D721Med (cell line): Measurements from ENCODE around the gene TMEM121.
"Not testable (repeated sequence)": the region's sequence is repeated elsewhere in the genome, so short reads cannot be mapped to it uniquely, and the experiment has no call there.

ENCODE experiments used
- DNase-seq: peaks from one replicate; pipeline ENCODE4 v3.0.0; 2011; ENCODE audit warnings: low spot score; ENCODE audit not compliant: insufficient read length
- FAIRE-seq: peaks from 2 replicates; lab custom pipeline; 2011; peaks lifted over from hg19 to GRCh38; lab: Jason Lieb, UNC
- CTCF ChIP-seq: IDR thresholded peaks from 2 replicates; pipeline ENCODE4 v1.5.1; 2012; ENCODE audit warnings: mild to moderate bottlenecking, control low read depth; ENCODE audit not compliant: insufficient read depth; ENCODE audit errors: missing control alignments

The TMEM121 gene

GRCh38 chr14:105536691-105537579 lies 10.6 kb downstream of the TMEM121 start:
- FAIRE-seq (no peak), DNase-seq (no peak)
- TF ChIP-seq CTCF = no peak

- DNase-seq = peak; percentile 84
- peak; percentile 60 for TF ChIP-seq CTCF
- no peak for FAIRE-seq
These were observed 11.4 kb downstream of the TMEM121 start for GRCh38 chr14:105537580-105538474.

- DNase-seq = no peak
- no peak for TF ChIP-seq CTCF
- FAIRE-seq = no peak
These were observed 12.2 kb downstream of the TMEM121 start for GRCh38 chr14:105538481-105539049.

- FAIRE-seq (no peak), DNase-seq (no peak)
- TF ChIP-seq CTCF = no peak
These were observed 14.4 kb downstream of the TMEM121 start for GRCh38 chr14:105540811-105541210.

- FAIRE-seq = no peak
- no peak for TF ChIP-seq CTCF
These were observed 15.0 kb downstream of the TMEM121 start for GRCh38 chr14:105541218-105541875.

GRCh38 chr14:105545676-105546075 lies 19.3 kb downstream of the TMEM121 start:
- DNase-seq, FAIRE-seq: not testable (repeated sequence)

More at GRCh38 chr14:105541218-105541875, 15.0 kb downstream of the TMEM121 start:
- DNase-seq = no peak

- not testable (repeated sequence) for DNase-seq, FAIRE-seq
These were observed 20.0 kb downstream of the TMEM121 start for GRCh38 chr14:105546410-105546809.

GRCh38 chr14:105547072-105547471 lies 20.7 kb downstream of the TMEM121 start:
- not testable (repeated sequence) for FAIRE-seq

More at GRCh38 chr14:105547072-105547471, 20.7 kb downstream of the TMEM121 start:
- DNase-seq = not testable (repeated sequence)
